ENCODE results near the gene TOX3.

- no peak for TF ChIP-seq CTCF (IDR thresholded peaks at IDR 0.05)
- no peak for TF ChIP-seq POLR2A (IDR thresholded peaks at IDR 0.05)
Observed at GRCh38 chr16:52467753-52468152, 79.2 kb downstream of the TOX3 start.

All from heart left ventricle (tissue), 13 donors.